ENCODE measurements around the gene GOLM1. TPM values are rescaled to one million over a fixed set of nuclear protein-coding genes. Genes with fewer than 3 reads are reported as not detected.

Gene GOLM1
- total RNA-seq, 1 experiment from 2014 or later, result 71.6 TPM

DNA sequence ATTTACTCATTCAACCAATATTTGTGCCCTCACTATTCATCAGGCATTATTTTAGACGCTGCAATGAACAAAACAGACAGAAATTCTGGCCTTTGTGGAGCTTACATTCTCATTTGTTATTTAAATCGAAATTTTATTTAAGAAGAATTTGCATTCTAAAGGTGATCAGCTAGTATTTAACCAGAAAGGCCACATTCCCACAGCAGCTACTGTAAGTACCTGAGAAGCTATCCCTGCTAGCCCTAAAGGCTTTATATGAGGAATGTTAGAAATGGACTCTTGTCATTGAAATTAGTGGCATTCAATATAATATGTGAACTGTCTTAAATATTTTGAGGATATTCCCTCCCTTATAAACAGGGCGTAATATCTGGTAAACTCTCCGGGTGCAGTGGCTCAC lies 35.0 kb upstream of the GOLM1 start:
- Histone ChIP-seq H3K23me2 (ENCODE audit: insufficient read length, low read depth, low read length, poor library complexity, severe bottlenecking) (no peaks in the 10 kb centered on the region), H2BK15ac (ENCODE audit: low read depth, low read length) (no peak overlapping the region), H3K14ac (ENCODE audit: insufficient read depth, low read length) (no peak overlapping the region), H2AFZ (ENCODE audit: low read length) (no peak overlapping the region), H3K4me1 (ENCODE audit: insufficient read depth, low read length) (peaks cover 3% of the 10 kb centered on the region; the same call in 1 of the 2 replicates), H2BK120ac (ENCODE audit: low read depth, low read length, poor library complexity, severe bottlenecking) (no peak overlapping the region), H2BK12ac (ENCODE audit: insufficient read length, low read depth, low read length) (no peak overlapping the region), H3K9ac (ENCODE audit: extremely low read depth, insufficient read length, low read length) (no peak overlapping the region), H3K27me3 (ENCODE audit: insufficient read depth, low read length) (no peaks in the 10 kb centered on the region), H3K23ac (ENCODE audit: insufficient read length, low read depth, low read length) (no peak overlapping the region), H4K20me1 (ENCODE audit: control insufficient read depth, insufficient read depth, insufficient read length) (no peaks in the 10 kb centered on the region), H4K8ac (replicated peaks; ENCODE audit: insufficient read length, low read depth, low read length) (no peak overlapping the region), H2BK5ac (ENCODE audit: insufficient read length, low read length) (no peak overlapping the region), H3K79me1 (ENCODE audit: insufficient read depth, low read depth, low read length, poor library complexity, severe bottlenecking) (no peaks in the 10 kb centered on the region), H3K4ac (ENCODE audit: low read depth, low read length) (no peak overlapping the region), H3T11ph (ENCODE audit: low read length) (no peak overlapping the region), H3K18ac (ENCODE audit: insufficient read length, low read depth, low read length) (no peak overlapping the region), H3K9me3 (ENCODE audit: control insufficient read depth, low read depth, low read length) (no peaks in the 10 kb centered on the region), H3K4me2 (ENCODE audit: insufficient read depth, insufficient read length, low read length) (no peak overlapping the region), H3K27ac (ENCODE audit: insufficient read length, low read depth, low read length) (no peak overlapping the region), H2AK5ac (ENCODE audit: insufficient read length, low read length) (no peak overlapping the region), H4K5ac (ENCODE audit: insufficient read length, low read depth, low read length) (no peak overlapping the region), H3K56ac (ENCODE audit: insufficient read length, low read depth, low read length) (no peak overlapping the region), H3K79me2 (ENCODE audit: insufficient read depth, low read length) (no peaks in the 10 kb centered on the region), H2BK20ac (ENCODE audit: low read depth, low read length, poor library complexity, severe bottlenecking) (no peak overlapping the region), H4K91ac (ENCODE audit: insufficient read length, low read depth, low read length) (no peak overlapping the region)
- Mint-ChIP-seq H3K9me3 (no peaks in the 10 kb centered on the region), H3K27me3 (ENCODE audit: low read depth) (no peaks in the 10 kb centered on the region; the same call in none of the 2 replicates), H3K4me1 (peaks cover 35 to 36% of the 10 kb centered on the region in 2 experiments), H3K4me3 (no peak overlapping the region), H3K27ac (peak overlapping the region in 1 of 3 experiments; percentile 82; a peak in 2 of 7 replicates), H3K36me3 (ENCODE audit: insufficient read depth in 1 of 3, low read depth in 3 of 3) (peaks cover 0 to 3% (median 0%) of the 10 kb centered on the region in 3 experiments; a peak in 1 of 7 replicates)
- TF ChIP-seq, protein P1, sequence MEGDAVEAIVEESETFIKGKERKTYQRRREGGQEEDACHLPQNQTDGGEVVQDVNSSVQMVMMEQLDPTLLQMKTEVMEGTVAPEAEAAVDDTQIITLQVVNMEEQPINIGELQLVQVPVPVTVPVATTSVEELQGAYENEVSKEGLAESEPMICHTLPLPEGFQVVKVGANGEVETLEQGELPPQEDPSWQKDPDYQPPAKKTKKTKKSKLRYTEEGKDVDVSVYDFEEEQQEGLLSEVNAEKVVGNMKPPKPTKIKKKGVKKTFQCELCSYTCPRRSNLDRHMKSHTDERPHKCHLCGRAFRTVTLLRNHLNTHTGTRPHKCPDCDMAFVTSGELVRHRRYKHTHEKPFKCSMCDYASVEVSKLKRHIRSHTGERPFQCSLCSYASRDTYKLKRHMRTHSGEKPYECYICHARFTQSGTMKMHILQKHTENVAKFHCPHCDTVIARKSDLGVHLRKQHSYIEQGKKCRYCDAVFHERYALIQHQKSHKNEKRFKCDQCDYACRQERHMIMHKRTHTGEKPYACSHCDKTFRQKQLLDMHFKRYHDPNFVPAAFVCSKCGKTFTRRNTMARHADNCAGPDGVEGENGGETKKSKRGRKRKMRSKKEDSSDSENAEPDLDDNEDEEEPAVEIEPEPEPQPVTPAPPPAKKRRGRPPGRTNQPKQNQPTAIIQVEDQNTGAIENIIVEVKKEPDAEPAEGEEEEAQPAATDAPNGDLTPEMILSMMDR (conservative IDR thresholded peaks at IDR 0.05), result no peak
- WGBS (ENCODE audit: extremely low coverage, insufficient read length, low lambda C conversion rate), result no CpG with 5 or more reads among the region's 4 CpGs
- DNase-seq, result no peak

Data from H9 (cell line).